Glomerular endothelial cell (primary cell): ENCODE results near the gene COL4A2. TPM values are rescaled to one million over a fixed set of nuclear protein-coding genes. Genes with fewer than 3 reads are reported as not detected.
"Not testable (repeated sequence)": the region's sequence is repeated elsewhere in the genome, so short reads cannot be mapped to it uniquely, and the experiment has no call there.

Source experiments
- DNase-seq: peaks from one replicate; pipeline ENCODE4 v3.0.0-alpha.2; 2011; ENCODE audit warnings: low read depth, low spot score; ENCODE audit errors: extremely low read depth
- total RNA-seq: library from RNA; depleted of rRNA; stranded (reverse); fragments of >200 nt; gene quantifications from 2 replicates; pipeline ENCODE4 v1.2.3, GENCODE V29; 2015

The COL4A2 gene
- total RNA-seq, 1 donor from 2014 or later = 3,750 TPM

DNA sequence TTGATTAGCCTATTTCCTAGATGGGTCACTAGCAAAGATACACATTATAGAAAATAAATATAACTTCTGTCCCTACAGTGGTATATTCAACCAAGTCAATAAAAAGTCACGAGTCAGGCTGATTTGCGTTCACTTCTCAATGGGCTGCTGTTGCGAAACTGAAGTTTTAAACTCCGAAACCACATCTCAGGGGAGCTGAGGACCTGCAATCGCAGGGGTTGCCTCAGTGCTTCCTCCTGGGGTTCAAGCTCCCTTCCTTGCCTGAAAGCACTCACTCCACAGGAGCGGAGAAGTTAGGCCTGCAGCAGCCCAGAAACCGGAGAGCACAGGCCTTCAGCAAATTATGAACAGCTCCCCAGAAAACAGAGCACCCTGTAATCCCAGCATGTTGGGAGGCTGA is 214.9 kb downstream of the COL4A2 start:
- no peak for DNase-seq

DNA sequence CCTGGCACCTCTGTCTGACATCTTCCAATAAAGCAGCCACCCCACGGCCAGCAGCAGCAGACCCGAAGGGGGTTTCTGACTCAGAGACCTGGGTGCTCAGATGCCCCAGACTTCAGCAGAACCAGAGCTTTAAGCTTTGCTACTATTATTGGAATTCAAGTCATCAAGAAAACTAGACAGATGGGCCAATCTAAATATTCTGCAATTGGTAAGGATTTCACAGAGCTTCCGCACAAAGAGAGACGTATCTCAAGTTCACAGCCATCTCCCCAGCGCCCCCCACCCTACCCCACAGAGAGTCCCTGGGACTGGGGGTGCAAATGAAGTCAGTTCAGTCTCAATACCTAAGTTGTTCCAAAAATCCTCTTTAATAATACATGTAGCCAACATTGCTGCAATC is 215.6 kb downstream of the COL4A2 start:
- DNase-seq = no peak

DNA sequence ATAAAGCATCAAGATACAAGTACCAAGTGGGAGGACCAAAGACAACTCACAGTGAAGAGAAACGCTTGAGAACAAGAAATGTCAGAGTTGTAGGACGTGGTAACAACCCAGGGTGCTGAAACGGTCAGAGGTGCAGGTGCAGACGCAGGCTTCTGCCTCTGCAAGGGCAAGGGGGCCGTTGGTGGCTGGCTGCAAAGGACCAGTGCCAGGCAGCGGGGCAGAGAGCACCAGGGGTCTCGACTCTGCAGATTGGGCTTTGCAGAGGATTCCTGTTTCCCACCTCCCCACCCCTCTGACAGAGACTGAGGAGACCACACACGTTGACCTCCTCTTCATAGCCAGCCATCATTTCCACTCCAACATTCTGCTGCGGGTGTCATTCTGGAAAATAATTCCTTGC is 216.1 kb downstream of the COL4A2 start:
- no peak for DNase-seq

DNA sequence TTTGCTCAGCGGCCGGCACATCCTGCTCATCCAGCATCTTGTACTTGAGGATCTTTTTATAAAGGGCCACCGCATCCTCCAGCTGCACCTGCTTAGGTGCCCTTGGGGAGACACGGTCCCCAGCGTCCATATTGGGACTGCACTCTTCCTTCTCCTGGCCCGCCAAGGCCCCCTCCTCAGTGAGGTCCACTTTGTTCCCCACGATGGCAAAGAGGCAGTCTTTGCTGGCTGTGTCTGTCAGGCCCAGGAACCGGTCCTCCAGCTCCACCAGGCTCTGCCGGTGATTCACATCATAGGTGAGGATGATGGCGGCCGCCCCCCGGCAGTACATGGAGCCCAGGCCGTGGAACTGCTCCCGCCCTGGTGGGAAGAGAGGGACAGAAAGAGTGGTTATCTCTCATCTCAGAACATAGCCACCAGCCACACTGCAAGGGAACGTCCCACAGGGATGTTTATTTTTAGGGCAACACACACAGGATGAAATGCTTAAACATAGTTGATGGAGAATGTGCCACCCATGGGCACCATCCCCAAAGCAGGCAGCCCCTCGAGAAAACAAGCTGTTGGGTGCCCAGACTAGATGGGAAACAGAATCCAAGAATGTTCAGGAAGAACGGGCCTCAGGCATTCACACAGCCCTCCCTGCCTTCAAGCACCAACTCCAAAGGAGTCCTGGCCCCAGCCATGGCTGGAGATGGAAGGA is 216.9 kb downstream of the COL4A2 start:
- no peak for DNase-seq

DNA sequence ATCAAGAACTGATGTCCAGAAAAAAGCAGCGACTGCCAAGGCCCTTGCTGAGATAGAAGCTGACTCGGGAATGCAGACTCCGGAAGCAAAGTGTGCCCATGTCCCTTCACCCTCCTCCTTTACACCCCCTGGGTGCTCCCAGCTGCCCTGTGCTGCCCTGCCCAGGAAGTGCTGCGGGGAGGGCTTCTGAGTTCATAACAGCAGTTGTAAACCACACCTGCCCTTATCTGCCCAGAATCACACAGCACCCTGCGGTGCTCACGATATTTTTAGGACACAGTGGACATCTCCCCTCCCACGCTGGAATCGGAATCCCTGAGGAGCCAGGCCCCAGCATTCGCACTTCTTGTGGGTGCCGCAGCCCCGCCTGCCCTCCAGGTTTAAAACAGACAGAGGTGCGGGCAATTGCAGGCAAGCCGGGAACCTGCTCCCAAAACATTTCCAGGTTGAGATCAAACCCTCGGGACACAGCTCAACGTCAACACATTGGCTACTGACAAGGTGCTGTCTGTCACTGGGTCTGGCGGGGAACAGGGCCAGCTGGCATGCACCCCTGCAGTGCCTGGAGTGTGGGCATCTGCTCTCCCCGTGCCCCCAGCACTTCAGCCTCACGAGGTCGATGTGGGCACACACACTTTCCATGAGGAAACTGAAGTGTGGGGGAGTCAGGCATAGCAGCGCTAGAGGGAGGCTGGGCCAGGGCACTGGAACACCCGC is 217.6 kb downstream of the COL4A2 start:
- DNase-seq = no peak

DNA sequence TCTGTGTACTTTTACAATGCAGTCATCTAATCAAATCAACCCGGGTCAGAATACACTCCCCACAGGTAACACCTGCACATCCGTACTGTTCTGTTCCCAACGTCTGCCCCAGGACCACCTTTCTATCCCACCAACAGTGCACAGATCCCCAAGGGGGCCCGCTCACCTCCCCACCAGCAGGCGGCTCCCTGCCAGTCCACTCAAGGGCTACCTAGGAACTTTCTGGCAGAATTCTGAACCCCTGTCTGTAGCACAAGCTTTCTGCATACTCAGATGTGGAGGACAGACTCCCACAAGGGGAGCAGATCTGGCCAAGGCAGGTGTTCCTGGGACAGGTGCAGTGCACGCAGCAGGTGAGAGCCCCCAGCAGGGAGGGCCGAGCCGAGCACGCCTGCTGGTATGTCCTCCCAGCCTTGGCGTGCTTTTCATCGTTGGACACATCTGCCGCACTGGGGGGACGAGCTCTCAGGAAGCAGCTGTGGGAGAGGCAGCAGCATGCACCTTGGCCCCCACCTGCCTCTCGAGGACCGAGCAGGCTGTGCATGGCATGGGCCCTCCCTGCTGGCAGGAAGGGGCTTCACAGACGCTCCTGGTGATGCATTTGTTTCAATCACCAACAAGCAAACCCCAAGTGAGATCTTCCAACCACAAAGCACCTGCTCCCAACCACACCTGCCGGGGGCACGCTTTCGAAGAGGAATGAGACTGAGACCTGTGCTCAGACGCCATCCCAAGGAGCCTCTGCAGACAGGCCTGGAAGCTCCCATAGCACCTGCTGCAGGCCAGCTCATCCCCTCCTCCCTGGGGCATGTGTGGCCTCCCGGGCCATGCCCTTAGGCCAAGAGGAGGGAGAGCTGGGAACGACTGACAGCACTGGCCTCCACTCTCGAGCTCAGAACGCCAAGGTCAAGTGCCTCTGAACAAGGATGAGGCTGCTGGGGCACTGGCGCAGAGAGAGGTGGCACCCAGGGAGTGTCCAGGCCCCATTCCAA is 218.5 kb downstream of the COL4A2 start:
- DNase-seq = no peak

DNA sequence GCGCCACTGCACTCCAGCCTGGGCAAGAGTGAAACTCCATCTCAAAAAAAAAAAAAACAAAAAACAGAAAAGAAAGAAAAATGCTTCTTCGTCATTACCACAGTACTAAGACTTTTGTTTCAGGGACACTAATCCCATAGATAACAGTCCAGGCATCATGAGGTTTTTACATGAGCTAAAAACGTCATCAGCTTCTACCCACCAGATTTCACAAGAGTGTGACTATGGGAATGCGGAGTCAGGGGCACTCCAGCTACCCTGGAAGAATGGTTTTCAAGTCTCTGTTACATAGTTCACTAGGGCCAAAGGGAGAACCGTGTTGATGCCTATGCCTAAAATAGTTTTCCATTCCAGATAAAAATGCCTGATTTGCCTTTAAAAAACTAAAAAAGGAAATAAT is 221.3 kb downstream of the COL4A2 start:
- no peak for DNase-seq

DNA sequence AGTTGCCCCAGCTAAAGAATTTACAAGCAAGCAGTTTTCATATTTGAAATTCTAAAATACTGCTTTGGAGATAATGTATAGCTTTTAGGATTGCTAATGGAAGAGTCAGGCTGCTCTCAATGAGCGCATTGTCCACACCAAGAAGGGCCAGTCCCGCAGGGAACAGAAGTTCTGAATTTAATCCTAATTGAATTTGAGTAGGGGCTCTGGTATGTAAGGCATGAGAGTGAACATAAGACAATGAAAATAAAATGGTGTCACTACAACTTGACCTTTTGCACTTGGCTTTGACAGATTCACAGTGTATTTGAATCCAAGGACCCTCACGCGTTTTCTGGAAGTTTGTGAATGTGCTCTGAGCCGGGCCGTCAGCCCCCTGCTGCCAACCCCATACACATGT is 221.8 kb downstream of the COL4A2 start:
- DNase-seq = no peak

DNA sequence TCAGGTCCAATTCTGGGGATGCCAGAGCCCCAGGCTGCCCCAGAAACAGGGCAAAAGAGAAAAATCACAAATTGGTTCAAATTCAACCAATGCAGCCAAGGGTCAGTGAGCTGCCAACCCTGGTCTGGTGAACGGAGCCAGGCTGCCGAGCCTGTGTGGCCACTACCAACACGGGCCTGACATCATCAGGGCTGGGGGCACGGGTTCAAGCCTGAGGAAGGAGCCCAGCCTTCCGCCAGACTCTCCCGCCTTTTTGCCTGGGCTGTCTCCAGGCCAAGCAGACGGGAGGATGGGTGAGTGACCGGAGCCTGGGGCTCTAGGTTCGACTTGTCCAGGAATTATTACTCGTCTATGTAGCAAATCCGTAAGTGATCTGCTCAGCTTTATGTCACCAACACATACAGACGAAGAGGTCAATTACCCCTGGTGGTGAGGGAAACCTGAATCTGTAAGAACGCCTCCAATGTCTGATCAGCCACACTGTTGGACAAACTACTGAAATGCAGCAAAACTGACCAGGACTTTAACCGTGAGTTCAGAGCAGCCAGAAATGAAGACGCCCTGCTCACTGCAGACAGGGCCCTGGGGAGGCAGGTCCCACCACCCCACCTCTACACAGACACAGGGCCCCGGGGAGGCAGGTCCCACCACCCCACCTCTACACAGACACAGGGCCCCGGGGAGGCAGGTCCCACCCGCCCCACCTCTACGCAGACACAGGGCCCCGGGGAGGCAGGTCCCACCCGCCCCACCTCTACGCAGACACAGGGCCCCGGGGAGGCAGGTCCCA is 222.6 kb downstream of the COL4A2 start:
- DNase-seq = no peak

DNA sequence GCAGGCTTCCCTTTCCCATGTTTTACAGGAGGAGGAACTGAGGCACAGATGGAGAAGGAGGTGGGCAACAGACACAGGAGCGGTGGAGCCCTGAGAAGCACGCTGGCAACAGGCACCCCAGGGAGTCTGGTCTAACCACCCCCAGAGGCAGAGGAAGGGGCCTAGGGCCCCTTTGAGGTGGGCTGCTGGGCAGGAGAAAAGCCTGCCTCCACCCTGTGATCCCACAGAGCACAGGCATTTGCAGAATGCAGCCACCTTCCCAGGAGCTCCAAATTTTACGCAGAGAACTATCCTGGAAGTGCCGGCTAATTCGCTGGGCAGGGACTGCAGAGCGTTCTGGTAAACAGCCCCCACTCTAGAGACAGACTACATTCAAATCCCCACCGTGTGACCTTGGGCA is 224.0 kb downstream of the COL4A2 start:
- no peak for DNase-seq

DNA sequence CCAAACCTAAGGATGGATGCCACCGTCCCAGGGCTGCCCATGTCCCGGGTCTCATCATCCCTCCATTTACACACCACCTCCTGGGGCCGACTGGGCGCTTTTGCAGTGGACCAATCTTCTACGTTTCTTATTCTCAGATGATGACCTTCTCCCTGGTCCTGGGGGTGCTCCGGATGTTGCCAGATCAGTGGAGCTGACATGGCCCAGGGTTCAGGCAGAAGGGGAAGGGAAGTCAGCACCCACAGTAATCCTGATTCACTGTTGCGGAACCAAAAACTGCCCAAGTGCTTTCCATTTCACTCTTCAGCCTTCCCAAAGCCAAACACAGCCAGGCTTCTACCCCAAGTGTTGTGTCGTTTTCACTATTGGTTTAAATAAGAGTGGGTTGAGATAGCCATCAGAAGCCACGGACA is 224.6 kb downstream of the COL4A2 start:
- DNase-seq = no peak

DNA sequence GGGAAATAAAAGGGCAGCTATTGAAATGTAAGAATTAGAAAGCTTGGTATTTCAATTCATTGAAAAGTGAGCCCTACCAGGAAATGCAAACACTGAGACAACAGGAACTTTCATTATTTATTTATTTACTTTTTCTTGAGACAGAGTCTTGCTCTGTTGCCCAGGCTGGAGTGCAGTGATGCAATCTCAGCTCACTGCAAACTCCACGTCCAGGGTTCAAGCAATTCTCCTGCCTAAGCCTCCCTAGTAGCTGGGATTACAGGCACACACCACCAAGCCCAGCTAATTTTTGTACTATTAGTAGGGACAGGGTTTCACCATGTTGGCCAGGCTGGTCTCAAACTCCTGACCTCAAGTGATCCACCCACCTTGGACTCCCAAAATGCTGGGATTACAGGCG is 225.2 kb downstream of the COL4A2 start:
- not testable (repeated sequence) for DNase-seq

DNA sequence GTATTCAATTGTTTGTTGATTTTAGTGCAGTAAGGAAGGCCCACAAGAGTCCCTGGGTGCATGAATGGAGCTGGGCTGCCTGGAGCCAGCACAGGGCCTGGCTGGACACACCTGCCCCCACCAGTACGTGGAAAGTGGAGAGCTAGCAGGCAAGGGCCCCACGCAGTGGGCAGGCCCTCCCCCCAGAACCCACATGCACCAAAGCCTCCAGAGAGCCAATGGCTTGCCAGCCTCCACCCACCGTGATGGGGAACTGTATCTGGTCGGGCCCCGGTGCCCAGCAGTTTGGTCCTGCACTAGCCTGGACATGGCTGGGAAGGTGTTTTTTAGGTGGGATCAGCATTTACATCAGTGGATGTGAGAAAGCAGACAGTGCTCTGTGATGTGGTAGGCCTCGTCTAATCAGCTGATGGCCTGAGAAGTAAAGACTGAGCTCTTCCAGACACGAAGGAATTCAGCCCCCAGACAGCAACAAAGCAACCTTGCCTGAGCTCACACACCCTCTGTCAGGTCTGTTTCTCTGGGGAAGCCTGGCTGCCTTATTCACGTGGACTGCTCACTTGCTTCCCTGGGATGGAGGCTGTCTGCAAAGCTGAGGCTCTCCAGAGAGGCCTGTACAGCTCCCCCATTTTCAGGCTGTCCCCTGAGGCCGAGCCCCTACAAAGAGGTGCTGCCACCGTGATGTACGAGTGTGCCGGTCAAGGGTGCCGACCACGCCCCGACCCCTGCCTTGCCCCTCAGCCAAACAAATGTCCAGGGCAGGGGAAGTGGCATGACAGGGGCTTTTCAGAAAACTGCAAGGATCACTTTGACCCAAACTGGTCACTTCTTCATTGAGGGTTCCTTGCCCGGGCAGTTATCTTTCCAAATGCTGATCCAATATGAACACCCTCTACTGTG is 226.9 kb downstream of the COL4A2 start:
- no peak for DNase-seq

DNA sequence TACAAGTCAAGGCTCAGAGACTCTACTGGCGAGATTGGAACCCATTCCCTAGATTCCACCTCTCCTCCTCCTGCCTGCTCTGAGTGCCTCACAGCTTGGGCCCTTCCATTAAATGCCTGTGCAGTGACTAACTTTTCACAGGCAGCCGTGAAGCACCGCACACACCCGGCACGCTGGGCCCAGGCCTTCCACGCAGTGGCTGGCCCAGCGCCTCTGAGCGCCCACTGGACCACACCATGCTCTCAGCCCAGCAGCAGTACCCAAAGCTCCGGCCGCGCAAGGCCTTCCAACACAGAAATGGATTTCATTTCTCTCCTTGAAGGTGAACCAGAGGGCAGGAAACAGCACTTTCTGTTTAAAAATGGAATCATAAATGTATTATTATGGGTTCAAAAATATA is 228.4 kb downstream of the COL4A2 start:
- DNase-seq = no peak

DNA sequence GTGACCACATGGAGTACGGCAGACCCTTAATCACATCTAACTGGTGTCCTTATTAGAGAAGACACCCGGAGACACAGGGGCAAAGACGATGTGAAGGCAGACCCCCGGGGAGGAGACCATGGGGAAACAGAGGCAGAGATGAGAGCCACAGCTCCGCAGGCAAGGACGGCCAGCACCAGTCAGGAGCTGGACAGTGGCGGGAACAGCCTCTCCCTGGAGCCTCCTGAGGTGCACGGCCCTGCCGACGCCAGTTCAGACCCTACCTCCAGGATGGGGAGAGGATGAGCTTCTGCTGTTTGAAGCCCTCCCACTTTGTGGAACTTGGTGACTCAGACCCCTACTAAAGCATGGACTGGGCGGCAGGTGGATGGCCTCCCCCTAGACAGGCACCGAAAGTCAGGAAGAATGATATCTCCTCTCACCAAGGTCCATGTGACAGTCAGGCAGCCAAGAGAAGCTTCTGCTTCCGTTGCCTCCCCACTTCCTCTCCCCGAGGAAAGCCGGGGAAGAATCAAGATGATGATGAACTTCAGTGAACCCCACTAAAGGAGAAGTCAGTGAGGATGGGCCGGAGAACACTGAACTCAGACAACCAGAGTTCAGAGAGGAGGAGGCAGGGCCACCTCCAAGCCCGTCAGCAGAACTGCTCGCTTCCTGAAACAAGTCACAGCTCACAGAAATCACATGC is 229.1 kb downstream of the COL4A2 start:
- DNase-seq = no peak

DNA sequence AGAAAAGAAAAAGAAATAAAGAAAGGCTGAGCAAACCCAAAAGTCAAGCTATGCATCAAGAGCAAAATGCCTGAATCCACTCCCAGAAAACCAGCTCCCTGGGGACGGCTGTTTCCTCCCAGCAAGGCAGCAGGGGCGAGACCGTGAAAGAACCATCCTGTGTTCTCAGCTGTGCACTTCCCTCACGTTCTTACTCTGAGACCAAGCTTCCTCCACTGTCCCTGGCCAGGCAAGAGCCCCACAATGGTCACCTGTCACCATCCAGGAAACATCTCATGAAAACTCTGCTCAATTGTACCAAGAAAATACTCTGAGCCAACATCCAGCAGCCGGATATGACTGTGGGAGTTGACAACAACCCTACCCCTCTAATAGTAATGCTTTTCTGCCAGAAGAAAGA is 231.5 kb downstream of the COL4A2 start:
- no peak for DNase-seq

DNA sequence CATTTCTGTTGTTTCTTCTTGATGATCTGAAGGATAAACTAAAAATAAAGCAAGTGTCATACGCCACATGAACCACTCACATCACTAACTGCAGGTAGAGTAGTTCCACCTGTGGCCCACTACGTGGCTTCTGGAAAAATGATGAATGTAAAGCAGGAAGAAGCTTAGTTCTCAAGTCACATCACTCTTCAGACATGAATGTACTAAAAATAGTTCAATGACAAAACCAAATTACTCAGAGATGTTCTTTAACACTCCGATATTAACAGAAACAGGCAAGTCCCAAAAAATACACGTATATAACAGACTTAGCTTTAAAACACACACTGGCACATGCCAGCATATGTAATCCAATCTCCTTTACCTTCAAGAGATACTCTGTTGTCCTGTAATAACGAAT is 232.8 kb downstream of the COL4A2 start:
- no peak for DNase-seq

DNA sequence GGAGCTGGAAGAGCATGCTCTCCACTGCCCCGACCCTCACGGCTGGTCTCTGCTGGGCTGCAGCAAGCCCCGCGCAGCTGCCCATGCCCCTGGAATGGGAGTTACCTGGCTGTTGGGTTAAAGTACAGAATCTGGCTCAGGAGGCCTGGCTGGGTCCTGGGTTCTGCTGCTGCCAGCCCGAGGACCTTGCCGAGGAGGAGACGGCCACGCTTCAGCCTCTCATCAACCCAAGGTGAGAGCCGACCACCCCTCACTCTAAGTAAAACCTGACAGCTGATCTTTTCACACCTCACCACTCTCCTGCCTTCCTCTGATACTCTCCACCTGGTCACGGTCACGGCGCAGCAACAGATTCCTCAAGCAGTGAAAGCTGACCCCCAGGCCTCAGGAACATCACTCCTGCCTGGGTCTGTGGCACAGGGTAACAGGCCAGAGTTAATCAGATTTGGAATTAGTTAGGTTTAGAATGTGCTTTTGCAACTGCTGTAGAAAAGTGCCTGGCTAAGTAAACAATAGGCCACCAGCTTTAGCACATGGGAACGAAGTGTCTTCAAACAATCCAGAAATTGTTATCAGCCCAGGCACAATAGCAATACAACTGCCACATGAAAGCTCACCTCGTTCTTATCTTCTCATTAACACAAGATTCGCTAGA is 233.9 kb downstream of the COL4A2 start:
- DNase-seq = no peak
